GM19043 (cell line): ENCODE results near the gene ACKR3.

Source experiments
- ATAC-seq: cut with Tn5 transposase; IDR thresholded peaks from one replicate; pipeline ENCODE4 v1.9.1; 2021; ENCODE audit warnings: low read depth; ENCODE audit not compliant: unreplicated experiment

ACKR3 gene

GRCh38 chr2:236548179-236548921, 21.3 kb upstream of the ACKR3 start:
- no peak for ATAC-seq

GRCh38 chr2:236549165-236549564, 20.5 kb upstream of the ACKR3 start:
- ATAC-seq = no peak

GRCh38 chr2:236550290-236550689, 19.3 kb upstream of the ACKR3 start:
- ATAC-seq = no peak

GRCh38 chr2:236550701-236551465, 18.7 kb upstream of the ACKR3 start:
- ATAC-seq = peak; percentile 39

DNA sequence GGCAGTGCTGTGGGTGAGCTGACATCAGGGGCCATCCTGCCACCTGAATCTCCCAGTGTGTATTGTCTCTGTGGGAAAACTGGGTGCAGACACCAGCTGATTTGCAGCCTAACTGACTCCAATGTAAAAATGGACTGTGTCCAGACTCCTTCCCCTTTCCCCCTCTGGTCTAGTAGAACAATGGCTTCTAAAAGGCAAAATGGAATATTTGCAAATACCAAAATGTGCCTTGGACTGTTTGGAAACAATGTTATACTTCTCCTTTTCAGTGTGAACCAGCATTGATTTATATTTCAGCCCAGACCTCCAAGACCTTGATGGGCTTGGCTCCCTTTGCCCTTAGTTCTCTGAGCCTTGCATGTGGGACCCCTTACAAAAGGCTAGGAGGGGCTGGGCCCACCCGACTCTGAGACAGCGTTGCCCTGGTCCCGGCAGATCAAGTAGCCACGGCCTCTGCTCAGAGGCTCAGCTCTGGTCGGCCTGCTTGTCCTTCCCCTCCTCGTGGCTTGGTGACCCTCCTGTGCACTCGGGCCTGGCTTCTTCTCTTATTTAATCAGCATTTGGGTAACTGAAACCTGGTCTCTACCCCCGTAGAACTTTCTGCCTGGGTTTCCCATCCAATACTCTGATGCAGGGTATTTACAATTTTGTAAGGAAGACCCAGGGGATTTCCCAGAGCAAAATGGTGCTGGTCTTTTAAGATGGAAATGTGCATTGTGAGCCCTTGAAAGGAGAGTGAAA, 18.0 kb upstream of the ACKR3 start:
- no peak for ATAC-seq

DNA sequence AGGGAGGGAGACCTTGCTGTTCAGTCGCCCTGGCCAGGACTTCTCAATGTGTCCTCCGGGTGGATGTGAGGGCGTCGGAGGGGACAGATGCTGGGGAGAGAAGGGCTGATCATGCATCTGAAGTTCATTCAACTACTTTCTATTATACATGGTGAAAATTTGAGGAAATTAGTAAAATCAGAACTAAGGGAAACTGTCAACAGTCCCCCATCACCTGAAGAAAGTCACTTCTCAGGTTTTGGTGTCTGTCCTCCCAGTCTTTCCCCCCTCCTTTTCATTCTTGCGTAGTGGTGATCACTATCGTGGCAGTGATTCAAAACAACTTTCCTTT, 17.4 kb upstream of the ACKR3 start:
- no peak for ATAC-seq

GRCh38 chr2:236552581-236553363, 16.9 kb upstream of the ACKR3 start:
- ATAC-seq = no peak

GRCh38 chr2:236553522-236553921, 16.1 kb upstream of the ACKR3 start:
- ATAC-seq = no peak

- ATAC-seq = no peak
Measured at GRCh38 chr2:236554629-236555282, 14.9 kb upstream of the ACKR3 start.

DNA sequence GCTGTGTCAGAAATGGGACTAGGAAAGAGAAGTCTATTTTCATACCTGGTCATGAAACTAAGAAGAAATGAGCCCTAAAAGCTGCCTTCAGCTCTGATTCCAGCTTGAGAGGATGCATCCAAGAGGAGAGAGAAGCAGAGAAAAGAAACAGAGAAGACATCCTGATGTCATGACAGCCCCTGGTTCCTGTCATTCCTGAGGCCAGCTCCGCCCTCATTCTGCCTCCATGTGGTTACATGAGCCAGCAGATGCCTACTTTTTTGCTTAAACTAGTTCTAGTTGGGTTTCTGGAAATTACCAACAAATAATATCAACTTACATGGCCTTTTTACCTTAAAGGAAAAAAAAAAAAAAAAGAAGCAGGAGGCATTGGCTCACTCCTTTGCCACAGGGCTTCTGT, 14.1 kb upstream of the ACKR3 start:
- ATAC-seq = no peak

GRCh38 chr2:236557306-236558030, 12.2 kb upstream of the ACKR3 start:
- no peak for ATAC-seq

GRCh38 chr2:236558036-236558435, 11.6 kb upstream of the ACKR3 start:
- ATAC-seq = no peak

DNA sequence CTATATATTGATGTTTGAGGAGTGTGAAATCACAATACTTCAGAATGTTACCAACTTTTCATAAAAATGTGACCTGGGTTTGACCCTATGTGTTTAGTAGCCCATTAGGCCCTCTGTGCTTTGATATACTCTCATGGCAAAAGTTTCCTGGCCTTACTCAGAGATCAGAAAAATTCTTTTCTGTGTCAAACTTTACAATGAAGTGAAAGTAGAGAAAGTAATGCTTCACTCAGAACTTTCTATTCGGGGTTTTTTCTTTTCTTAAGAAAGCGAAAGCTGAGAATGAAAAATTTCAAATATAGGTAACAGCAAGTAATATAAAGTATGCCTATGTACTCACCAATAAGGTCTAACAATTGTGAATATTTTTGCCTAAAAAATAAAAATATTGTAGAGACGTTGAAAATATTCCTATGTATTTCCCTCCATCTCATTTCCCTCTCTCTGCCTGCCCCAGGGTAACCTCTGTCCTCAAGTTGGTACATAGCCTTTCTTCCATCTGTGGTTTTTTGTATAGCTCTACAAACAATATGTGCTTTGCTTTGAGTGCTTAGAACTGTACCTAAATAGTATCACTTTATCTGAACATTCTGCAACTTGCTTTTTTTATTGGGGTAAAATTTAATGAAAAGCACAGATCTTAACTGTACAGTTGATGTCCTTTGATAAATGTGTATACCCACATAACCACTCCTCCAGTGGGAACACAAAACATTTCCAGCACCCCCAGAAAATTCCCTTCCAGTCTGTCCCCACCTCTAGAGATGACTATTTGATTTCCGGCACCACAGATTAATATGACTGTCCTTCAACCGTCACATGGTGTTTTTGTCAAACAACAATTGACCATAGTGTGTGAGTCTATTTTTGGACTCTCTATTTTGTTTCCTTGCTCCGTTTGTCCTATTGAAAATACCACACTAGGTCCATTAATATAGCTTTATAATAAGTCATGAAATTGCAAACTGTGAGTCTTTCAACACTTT, 10.3 kb upstream of the ACKR3 start:
- peak; percentile 39 for ATAC-seq

DNA sequence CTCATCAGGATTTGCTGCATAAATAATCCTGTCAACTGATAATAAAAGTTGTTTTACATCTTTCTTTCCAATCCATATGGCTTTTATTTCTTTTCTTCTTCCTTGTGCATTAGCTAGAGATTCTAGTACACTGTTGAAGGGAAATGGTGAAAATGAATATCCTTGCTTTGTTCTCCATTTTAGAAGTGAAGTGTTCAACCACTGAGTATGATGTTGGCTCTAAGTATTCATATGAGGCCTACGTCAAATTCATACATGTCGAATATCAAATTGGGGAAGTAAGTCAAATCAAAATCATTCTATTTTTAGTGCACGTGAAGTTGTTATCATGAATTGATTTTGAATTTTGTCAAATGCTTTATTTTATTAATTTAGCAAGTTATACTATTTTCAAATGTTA, 7.8 kb upstream of the ACKR3 start:
- no peak for ATAC-seq

DNA sequence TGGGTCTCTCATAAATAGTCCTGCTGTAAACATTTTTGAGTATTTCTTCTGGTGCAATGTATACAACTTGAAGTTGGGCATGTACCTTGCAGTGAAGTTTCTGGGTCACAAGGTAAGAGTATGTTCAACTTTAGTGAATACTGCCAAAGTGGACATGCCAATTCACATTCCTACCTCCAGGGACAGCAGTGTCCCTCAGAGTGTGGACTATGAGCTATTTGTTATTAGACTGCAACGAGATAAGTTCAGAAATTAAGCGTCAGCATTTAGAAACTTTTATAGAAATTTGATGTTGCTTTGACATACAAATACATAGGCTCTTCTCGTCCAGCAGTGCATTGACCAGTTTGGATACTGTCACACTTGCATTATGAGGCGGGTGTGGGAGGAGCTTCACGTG, 7.2 kb upstream of the ACKR3 start:
- no peak for ATAC-seq

- no peak for ATAC-seq
Measured at GRCh38 chr2:236563953-236564352, 5.7 kb upstream of the ACKR3 start.

- ATAC-seq = no peak
Measured at GRCh38 chr2:236565212-236565611, 4.4 kb upstream of the ACKR3 start.

GRCh38 chr2:236565879-236566402, 3.7 kb upstream of the ACKR3 start:
- no peak for ATAC-seq
